ENCODE measurements around the gene IRF8.

- TF ChIP-seq POLR2A (IDR thresholded peaks at IDR 0.05; ENCODE audit: insufficient read depth in 1 of 2, low read depth in 2 of 2, low read length in 2 of 2) (no peak), CTCF (CRISPR knock-in tag; IDR thresholded peaks at IDR 0.05) (no peak), ZSCAN20 (CRISPR knock-in tag; IDR thresholded peaks at IDR 0.05; ENCODE audit: borderline replicate concordance) (no peak), ZSCAN22 (CRISPR knock-in tag; IDR thresholded peaks at IDR 0.05) (no peak), USF2 (IDR thresholded peaks at IDR 0.05; ENCODE audit: low read depth, low read length) (no peak), USF2 (CRISPR knock-in tag; IDR thresholded peaks at IDR 0.05; ENCODE audit: borderline replicate concordance) (no peak), EZH2 (conservative IDR thresholded peaks at IDR 0.05; ENCODE audit: low read depth, low read length) (no peak), CEBPZ (IDR thresholded peaks at IDR 0.05; ENCODE audit: low read length) (no peak), FOXP1 (IDR thresholded peaks at IDR 0.05) (no peak), FOXP1 (CRISPR knock-in tag; IDR thresholded peaks at IDR 0.05) (no peak)
Measured at GRCh38 chr16:85928401-85928820, 29.4 kb downstream of the IRF8 start.

Measured in HepG2 (cell line).